Measurements from ENCODE around the gene SMAD9. TPM values are rescaled to one million over a fixed set of nuclear protein-coding genes. Genes with fewer than 3 reads are reported as not detected.

Gene SMAD9
- total and polyA plus RNA-seq, 7 experiments from 2014 or later = 0.02 to 0.05 TPM; not detected in 5

GRCh38 chr13:36804588-36804987 lies 115.5 kb downstream of the SMAD9 start:
- H3K4me3 ChIP-seq (ENCODE audit: low read length) = no peak overlapping the region
- ChIA-PET POLR2A (no interaction called here), CTCF (no interaction called here)
- H3K9me3 Mint-ChIP-seq = no peaks in the 10 kb centered on the region
- H3K9me3 ChIP-seq (ENCODE audit: control insufficient read depth in 2 of 3, low read length in 3 of 3) = no peaks in the 10 kb centered on the region
- peaks cover 32 to 52% (median 42%) of the 10 kb centered on the region in 5 donors for H3K27me3 Mint-ChIP-seq
- H3K27ac Mint-ChIP-seq = no peak overlapping the region
- no peak overlapping the region for H3K27ac ChIP-seq (ENCODE audit: low read depth, low read length)
- H3K4me1 ChIP-seq (ENCODE audit: control insufficient read depth in 2 of 2, insufficient read depth in 2 of 2, low read length in 2 of 2) = no peaks in the 10 kb centered on the region
- no peaks in the 10 kb centered on the region for H3K36me3 Mint-ChIP-seq
- H3K27me3 ChIP-seq (ENCODE audit: control insufficient read depth in 2 of 2, insufficient read depth in 2 of 2, low read length in 2 of 2) = no peaks in the 10 kb centered on the region
- intact Hi-C loops (cut with micrococcal nuclease) = no loop called here
- H3K36me3 ChIP-seq (ENCODE audit: control insufficient read depth in 2 of 3, insufficient read depth in 3 of 3, low read length in 3 of 3) = no peaks in the 10 kb centered on the region
- DNase-seq (no peak), ATAC-seq (no peak)
- H3K4me1 Mint-ChIP-seq = no peaks in the 10 kb centered on the region
- H3K4me3 Mint-ChIP-seq = no peak overlapping the region

GRCh38 chr13:36801035-36801434 lies 119.0 kb downstream of the SMAD9 start:
- Histone ChIP-seq H3K27me3 (ENCODE audit: control insufficient read depth in 2 of 2, insufficient read depth in 2 of 2, low read length in 2 of 2) (no peaks in the 10 kb centered on the region), H3K27ac (ENCODE audit: low read depth, low read length) (no peak overlapping the region), H3K36me3 (ENCODE audit: control insufficient read depth in 2 of 3, insufficient read depth in 3 of 3, low read length in 3 of 3) (no peaks in the 10 kb centered on the region), H3K4me1 (ENCODE audit: control insufficient read depth in 2 of 2, insufficient read depth in 2 of 2, low read length in 2 of 2) (no peaks in the 10 kb centered on the region), H3K4me3 (ENCODE audit: low read length) (no peak overlapping the region), H3K9me3 (ENCODE audit: control insufficient read depth in 2 of 3, low read length in 3 of 3) (no peaks in the 10 kb centered on the region)
- DNase-seq = no peak
- ChIA-PET CTCF (no interaction called here), POLR2A (no interaction called here)
- H3K27me3 Mint-ChIP-seq = peaks cover 31 to 39% (median 33%) of the 10 kb centered on the region in 5 donors
- H3K36me3 Mint-ChIP-seq = no peaks in the 10 kb centered on the region
- H3K27ac Mint-ChIP-seq = no peak overlapping the region
- ATAC-seq = no peak
- H3K4me3 Mint-ChIP-seq = no peak overlapping the region
- H3K9me3 Mint-ChIP-seq = no peaks in the 10 kb centered on the region
- intact Hi-C loops (cut with micrococcal nuclease) = no loop called here
- H3K4me1 Mint-ChIP-seq = peaks cover 0 to 1% (median 0%) of the 10 kb centered on the region in 7 donors

GRCh38 chr13:36796052-36796451 lies 124.0 kb downstream of the SMAD9 start:
- Mint-ChIP-seq H3K27me3 (peaks cover 14 to 29% (median 17%) of the 10 kb centered on the region in 5 donors), H3K27ac (no peak overlapping the region), H3K36me3 (no peaks in the 10 kb centered on the region), H3K4me1 (peaks cover 0 to 1% (median 0%) of the 10 kb centered on the region in 7 donors), H3K4me3 (no peak overlapping the region), H3K9me3 (no peaks in the 10 kb centered on the region)
- H3K4me3 ChIP-seq (ENCODE audit: low read length) = no peak overlapping the region
- H3K9me3 ChIP-seq (ENCODE audit: control insufficient read depth in 2 of 3, low read length in 3 of 3) = no peaks in the 10 kb centered on the region
- CTCF ChIA-PET = no interaction called here
- no peaks in the 10 kb centered on the region for H3K36me3 ChIP-seq (ENCODE audit: control insufficient read depth in 2 of 3, insufficient read depth in 3 of 3, low read length in 3 of 3)
- POLR2A ChIA-PET = no interaction called here
- intact Hi-C loops (cut with micrococcal nuclease) = no loop called here
- H3K4me1 ChIP-seq (ENCODE audit: control insufficient read depth in 2 of 2, insufficient read depth in 2 of 2, low read length in 2 of 2) = no peaks in the 10 kb centered on the region
- no peaks in the 10 kb centered on the region for H3K27me3 ChIP-seq (ENCODE audit: control insufficient read depth in 2 of 2, insufficient read depth in 2 of 2, low read length in 2 of 2)
- ATAC-seq = no peak
- no peak for DNase-seq
- H3K27ac ChIP-seq (ENCODE audit: low read depth, low read length) = no peak overlapping the region

GRCh38 chr13:36795463-36795862 lies 124.6 kb downstream of the SMAD9 start:
- no peak for ATAC-seq
- POLR2A ChIA-PET = no interaction called here
- H3K9me3 Mint-ChIP-seq = no peaks in the 10 kb centered on the region
- no peak for DNase-seq
- intact Hi-C loops (cut with micrococcal nuclease) = no loop called here
- no peaks in the 10 kb centered on the region for H3K4me1 ChIP-seq (ENCODE audit: control insufficient read depth in 2 of 2, insufficient read depth in 2 of 2, low read length in 2 of 2)
- H3K4me1 Mint-ChIP-seq = peaks cover 0 to 1% (median 0%) of the 10 kb centered on the region in 7 donors
- no peaks in the 10 kb centered on the region for H3K27me3 ChIP-seq (ENCODE audit: control insufficient read depth in 2 of 2, insufficient read depth in 2 of 2, low read length in 2 of 2)
- H3K36me3 Mint-ChIP-seq = no peaks in the 10 kb centered on the region
- H3K9me3 ChIP-seq (ENCODE audit: control insufficient read depth in 2 of 3, low read length in 3 of 3) = no peaks in the 10 kb centered on the region
- peaks cover 13 to 32% (median 18%) of the 10 kb centered on the region in 5 donors for H3K27me3 Mint-ChIP-seq
- no peak overlapping the region for H3K4me3 Mint-ChIP-seq
- H3K27ac ChIP-seq (ENCODE audit: low read depth, low read length) = no peak overlapping the region
- no peak overlapping the region for H3K27ac Mint-ChIP-seq
- CTCF ChIA-PET = no interaction called here
- no peaks in the 10 kb centered on the region for H3K36me3 ChIP-seq (ENCODE audit: control insufficient read depth in 2 of 3, insufficient read depth in 3 of 3, low read length in 3 of 3)
- no peak overlapping the region for H3K4me3 ChIP-seq (ENCODE audit: low read length)

Other genes starting within 250 kb of the SMAD9 start
- not detected for gene SERTM1, start 246.2 kb downstream of the SMAD9 start, total RNA-seq
- not detected for gene SERTM1, start 246.2 kb downstream of the SMAD9 start, polyA plus RNA-seq
- gene RFXAP, start 101.0 kb downstream of the SMAD9 start, total RNA-seq = 10 to 100 TPM in 3 of 5 experiments, 1 to 10 TPM in 2; 4.9 to 12.7 (median 12.0) TPM
- 1 to 10 TPM; 2.4 TPM for gene RFXAP, start 101.0 kb downstream of the SMAD9 start, polyA plus RNA-seq
- 10 to 100 TPM; 12.1 to 39.3 (median 22.8) TPM for gene ALG5, start 79.1 kb upstream of the SMAD9 start, total RNA-seq
- gene ALG5, start 79.1 kb upstream of the SMAD9 start, polyA plus RNA-seq = 10 to 100 TPM; 62.7 to 82.2 TPM
- 10 to 100 TPM; 41.0 to 91.7 (median 80.3) TPM for gene EXOSC8, start 80.5 kb upstream of the SMAD9 start, total RNA-seq
- 10 to 100 TPM; 57.8 to 98.3 TPM for gene EXOSC8, start 80.5 kb upstream of the SMAD9 start, polyA plus RNA-seq
- gene SUPT20H, start 139.4 kb upstream of the SMAD9 start, total RNA-seq = 100 to 1,000 TPM in 1 of 5 experiments, 10 to 100 TPM in 4; 70.5 to 106 (median 86.1) TPM
- 10 to 100 TPM; 63.0 to 75.8 TPM for gene SUPT20H, start 139.4 kb upstream of the SMAD9 start, polyA plus RNA-seq
- gene CSNK1A1L, start 185.4 kb upstream of the SMAD9 start, total RNA-seq = not detected
- not detected for gene CSNK1A1L, start 185.4 kb upstream of the SMAD9 start, polyA plus RNA-seq

Data from naive thymus-derived CD4-positive, alpha-beta T cell (primary cell).